ENCODE data around the gene SOCS1. TPM values are rescaled to one million over a fixed set of nuclear protein-coding genes. Genes with fewer than 3 reads are reported as not detected.
"Not testable (repeated sequence)": the region's sequence is repeated elsewhere in the genome, so short reads cannot be mapped to it uniquely, and the experiment has no call there.

SOCS1 gene
- total RNA-seq, 1 experiment from 2014 or later: 2.8 TPM

GRCh38 chr16:11236461-11237254, 19.3 kb downstream of the SOCS1 start:
- no peak for DNase-seq (ENCODE audit: low read depth)
- in situ Hi-C loops (cut with HindIII; ENCODE audit: low pct_unique_long_range_greater_than_20kb, low sequenced_read_pairs): no loop called here

- in situ Hi-C loops (cut with HindIII; ENCODE audit: low pct_unique_long_range_greater_than_20kb, low sequenced_read_pairs): no loop called here
- DNase-seq (ENCODE audit: low read depth): no peak
These were observed 20.4 kb downstream of the SOCS1 start for GRCh38 chr16:11235703-11235991.

DNA sequence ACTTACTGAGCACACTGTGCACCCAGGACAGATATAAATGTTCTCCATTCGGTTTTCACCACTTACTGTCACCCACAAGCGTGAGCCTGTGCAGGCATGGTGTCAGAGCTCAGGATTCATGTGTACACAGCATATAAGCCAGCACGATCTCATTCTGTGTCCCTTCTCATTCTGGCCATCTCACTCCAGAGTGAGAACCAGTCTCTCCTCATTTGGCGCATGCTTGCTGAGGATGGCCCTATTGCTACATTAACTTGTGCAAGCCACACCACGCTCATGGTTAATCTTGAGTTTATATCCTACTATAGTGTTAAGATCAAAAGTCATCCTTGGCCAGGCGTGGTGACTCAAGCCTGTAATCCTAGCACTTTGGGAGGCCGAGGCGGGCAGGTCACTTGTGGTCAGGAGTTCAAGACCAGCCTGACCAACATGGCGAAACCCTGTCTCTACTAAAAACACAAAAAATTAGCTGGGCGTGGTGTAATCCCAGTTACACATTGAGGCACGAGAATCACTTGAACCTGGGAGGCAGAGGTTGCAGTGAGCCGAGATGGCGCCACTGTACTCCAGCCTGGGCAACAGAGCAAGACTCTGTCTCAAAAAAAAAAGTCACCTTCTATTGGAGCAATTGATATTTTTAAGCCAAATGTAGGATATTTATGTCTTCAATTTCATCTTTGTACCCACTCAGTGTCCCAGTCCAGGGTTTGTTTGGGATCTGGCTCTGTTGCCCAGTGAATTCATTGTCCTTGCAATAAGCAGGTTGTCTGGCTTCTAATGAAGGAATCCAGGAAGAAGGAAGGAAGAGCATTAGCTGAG, 20.9 kb downstream of the SOCS1 start:
- in situ Hi-C loops (cut with HindIII; ENCODE audit: low pct_unique_long_range_greater_than_20kb, low sequenced_read_pairs): no loop called here
- DNase-seq (ENCODE audit: low read depth): no peak

GRCh38 chr16:11233727-11234376, 22.2 kb downstream of the SOCS1 start:
- no peak for DNase-seq (ENCODE audit: low read depth)
- in situ Hi-C loops (cut with HindIII; ENCODE audit: low pct_unique_long_range_greater_than_20kb, low sequenced_read_pairs): no loop called here

DNA sequence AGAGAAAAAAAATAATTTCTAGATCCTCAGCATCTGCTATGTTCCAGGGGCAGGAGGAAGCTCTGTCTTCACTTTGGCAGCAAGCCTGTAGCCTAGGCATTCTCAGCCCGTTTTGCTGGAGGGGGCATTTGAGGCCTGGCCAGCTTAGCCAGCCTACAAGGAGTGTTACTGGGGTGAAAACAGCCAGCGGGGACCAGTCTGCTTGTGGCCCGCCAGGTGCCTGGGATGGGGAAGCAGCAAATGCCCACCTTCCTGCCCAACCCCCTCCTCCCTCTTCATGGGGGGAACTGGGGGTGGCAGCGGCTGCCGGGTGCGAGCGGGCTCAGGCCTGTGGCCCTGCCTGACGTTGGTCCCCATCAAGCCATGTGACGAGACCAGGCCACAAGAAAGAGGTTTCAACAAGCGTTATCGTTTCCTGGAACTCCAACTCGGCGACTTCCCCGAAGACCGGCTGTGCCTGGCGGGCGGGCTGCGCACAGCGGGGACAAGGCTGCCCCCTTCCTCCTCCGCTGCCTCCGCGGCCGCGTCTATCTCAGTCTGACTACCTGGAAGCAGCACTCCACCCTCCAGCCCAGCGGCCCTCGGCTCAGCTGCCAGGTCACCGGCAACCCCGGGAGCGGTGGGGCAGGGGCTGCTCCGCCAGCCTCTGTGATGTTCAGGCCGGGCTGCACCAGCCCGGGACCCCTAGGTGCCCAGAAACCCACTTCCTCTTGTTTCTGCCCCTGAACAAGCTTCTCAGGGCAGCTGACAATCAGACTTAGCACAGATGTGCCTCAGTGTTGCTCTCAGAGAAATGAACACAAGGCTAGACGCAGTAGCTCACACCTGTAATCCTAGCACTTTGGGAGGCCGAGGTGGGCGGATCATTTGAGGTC, 22.9 kb downstream of the SOCS1 start:
- in situ Hi-C loops (cut with HindIII; ENCODE audit: low pct_unique_long_range_greater_than_20kb, low sequenced_read_pairs): no loop called here
- no peak for DNase-seq (ENCODE audit: low read depth)

DNA sequence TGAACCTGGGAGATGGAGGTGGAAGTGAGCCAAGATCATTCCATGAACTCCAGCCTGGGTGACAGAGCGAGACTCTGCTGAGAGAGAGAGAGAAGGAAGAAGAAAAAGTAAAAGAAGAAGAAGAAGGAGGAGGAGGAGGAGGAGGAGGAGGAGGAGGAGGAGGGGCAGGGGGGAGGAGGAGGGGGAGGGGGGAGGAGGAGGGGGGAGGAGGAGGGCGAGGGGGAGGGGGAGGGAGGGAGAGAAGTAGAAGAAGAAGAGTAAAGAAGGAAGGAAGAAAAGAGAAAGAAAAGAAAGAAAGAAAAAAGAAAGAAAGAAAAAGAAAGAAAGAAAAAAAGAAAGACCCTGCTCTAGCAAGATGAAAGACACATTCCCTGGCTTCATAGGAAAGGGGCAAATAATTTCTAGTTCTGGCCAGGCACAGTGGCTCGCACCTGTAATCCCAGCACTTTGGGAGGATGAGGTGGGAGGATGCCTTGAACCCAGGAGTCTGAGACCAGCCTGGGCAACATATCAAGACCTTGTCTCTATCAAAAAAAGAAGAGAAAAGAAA, 23.6 kb downstream of the SOCS1 start:
- in situ Hi-C loops (cut with HindIII; ENCODE audit: low pct_unique_long_range_greater_than_20kb, low sequenced_read_pairs): no loop called here
- DNase-seq (ENCODE audit: low read depth): no peak

DNA sequence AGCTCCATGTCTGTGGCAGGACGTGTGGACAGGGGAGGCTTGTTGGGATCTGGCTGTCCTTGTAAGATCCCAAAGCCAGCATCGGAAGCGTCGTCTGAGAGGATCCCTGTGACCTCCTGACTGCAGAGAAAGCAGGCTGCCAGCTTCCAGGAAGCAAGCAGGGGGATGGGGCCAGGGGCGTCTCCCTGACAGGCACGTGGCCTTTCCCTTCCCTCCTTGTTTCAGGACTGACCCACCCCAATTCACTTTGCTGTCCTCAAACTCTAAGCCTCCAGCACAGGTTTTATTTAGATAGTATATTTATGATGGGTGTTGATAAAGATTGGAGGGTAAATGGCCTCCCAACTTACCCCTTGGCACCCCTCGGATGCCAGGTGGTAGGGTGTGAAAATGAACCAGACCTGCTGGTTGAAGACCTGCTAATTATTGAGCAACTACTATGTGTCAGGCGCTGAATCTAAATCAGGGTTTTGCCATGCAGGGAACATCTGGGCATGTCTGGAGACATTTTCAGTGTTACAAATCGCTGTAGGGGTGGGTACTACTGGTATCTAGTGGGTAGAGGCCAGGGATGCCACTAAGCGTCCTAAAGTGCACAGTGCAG, 24.5 kb downstream of the SOCS1 start:
- in situ Hi-C loops (cut with HindIII; ENCODE audit: low pct_unique_long_range_greater_than_20kb, low sequenced_read_pairs): no loop called here
- DNase-seq (ENCODE audit: low read depth): no peak

DNA sequence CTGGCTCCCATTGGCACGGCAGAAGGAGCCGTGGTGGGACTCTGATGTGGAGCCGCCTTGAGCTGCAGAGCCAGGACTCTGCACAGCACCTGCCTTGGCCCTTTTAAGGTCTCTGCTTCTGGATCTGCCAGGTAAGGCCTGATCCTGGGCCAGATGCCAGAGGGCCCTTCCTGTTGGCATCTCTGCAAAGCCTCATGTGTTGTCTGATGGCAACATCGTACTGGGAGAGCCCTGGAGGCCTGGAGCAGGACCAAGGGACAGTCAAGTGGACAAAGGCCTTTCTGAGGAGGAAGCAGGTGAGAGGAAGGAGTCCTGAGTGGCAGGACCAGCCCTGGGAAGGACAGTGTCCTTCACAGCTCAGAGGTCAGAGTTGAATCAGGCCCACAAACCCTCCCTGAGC, 26.1 kb downstream of the SOCS1 start:
- no peak for DNase-seq (ENCODE audit: low read depth)
- in situ Hi-C loops (cut with HindIII; ENCODE audit: low pct_unique_long_range_greater_than_20kb, low sequenced_read_pairs): no loop called here

GRCh38 chr16:11229432-11229831, 26.6 kb downstream of the SOCS1 start:
- DNase-seq (ENCODE audit: low read depth): no peak
- in situ Hi-C loops (cut with HindIII; ENCODE audit: low pct_unique_long_range_greater_than_20kb, low sequenced_read_pairs): no loop called here

DNA sequence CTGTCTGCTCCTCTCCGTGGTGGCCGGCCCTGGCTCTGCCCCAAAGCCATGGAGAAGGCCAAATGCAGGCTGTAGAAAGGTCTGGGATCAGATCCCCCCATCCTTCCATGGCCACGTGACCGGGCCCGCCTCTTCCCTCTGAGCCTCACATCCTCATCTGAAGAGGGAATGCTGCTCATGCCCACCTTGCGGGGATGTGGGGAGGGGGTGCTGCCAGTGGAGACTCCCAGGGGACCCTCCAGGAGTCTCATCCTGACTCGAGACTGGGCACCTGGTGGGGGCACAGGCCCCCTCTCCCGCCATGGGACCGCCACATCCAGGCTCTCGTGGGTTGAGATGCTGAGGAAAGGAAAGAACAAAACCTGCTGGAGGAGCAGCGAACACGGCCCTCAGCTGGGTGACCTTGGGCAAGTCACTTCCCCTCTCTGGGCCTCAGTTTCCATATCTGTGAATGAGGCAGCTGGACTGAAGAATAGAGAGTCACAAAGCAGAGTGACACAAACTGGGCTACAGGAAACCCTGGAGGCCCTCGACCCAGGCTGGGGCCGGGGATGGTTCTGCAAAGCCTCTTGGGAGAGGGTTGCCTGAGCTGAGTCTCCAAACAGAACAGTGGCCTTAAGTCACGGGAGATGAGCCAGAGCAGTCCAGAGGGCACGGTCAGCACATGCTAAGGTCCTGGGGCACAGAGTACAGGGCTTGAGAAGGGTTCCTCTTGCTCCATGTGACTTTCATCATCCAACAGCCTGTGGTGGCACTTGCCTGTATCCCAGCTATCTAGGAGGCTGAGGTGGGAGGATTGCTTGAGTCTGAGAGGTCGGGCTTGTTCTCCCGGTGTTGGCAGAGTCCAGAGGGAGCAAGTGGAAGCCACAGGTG, 30.1 kb downstream of the SOCS1 start:
- in situ Hi-C loops (cut with HindIII; ENCODE audit: low pct_unique_long_range_greater_than_20kb, low sequenced_read_pairs): no loop called here

DNA sequence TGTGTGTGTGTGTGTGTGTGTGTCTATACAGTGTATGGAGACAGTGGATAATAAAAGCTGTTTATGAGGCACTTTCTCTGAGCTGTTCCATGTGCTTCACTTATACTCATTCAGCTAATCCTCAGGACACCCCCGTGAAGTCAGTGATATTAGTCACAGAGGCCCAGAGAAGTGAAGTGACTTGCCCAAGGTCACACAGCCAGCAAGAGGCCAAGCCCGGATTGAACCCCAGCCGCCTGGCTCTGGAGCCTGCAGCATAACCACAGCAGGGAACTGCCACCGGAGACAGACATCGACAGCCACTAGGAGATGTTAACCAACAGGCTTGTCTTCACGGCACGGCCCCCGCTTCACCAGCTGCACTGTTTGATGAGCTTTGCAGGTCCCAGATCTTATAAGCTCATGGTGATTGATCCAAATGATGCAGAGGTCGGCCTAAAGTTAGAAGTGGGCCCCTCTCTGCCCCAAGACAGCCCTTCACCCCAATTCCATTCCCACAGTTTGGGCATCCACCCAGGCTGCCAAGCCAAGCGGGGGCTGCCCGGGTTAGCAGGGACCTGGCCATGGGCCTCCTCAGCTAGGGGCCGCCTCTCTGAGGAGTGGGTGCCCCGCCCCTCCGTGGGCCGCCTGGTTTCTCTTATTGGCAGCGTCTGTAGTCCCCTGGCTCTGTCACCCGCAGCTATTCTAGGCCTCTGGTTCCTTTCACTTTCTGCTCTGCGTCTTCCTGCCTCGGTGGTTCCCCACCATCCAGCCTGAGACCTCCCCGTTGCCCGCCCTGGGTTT, 30.9 kb downstream of the SOCS1 start:
- DNase-seq (ENCODE audit: low read depth): no peak
- in situ Hi-C loops (cut with HindIII; ENCODE audit: low pct_unique_long_range_greater_than_20kb, low sequenced_read_pairs): no loop called here

More for the DNA sequence above, 30.1 kb downstream of the SOCS1 start:
- DNase-seq (ENCODE audit: low read depth): no peak

DNA sequence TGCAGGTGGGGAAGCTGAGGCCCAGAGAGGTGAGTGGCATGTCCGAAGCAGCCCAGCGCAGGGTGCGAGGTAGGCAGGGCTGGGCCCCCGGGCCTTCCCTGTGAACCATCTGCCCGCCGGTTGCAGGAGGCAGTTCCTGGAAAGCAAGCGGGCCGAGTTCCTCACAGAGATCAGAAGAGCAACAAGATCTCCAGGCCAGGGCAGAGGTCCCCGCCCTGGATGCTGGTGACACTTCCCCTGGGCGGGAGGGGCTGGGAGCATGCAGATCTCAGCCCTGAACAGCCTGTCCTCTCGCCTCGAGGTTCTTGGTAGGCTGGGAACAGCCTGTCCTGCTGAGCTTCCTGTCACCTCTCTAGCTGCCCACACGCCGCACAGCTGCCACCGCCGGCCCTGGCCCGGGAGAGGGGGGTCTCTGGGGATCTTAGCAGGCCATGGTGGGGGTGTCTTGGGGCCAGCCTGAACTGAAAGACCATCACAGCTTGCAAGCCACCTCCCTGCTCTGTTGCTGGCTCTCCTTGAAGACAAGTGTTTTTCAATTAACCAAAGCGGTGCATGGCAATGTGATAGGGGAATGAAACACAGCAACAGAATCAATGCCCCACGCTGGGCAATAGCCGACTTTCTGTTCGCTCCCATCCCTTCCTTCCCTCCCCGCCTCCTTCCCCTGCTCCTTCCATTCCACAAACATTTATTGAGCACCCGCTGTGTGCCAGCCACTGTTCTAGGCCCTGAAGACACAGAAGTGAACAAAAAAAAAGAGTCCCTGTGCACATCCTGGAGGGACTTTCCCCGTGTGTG, 31.7 kb downstream of the SOCS1 start:
- in situ Hi-C loops (cut with HindIII; ENCODE audit: low pct_unique_long_range_greater_than_20kb, low sequenced_read_pairs): no loop called here
- no peak for DNase-seq (ENCODE audit: low read depth)

DNA sequence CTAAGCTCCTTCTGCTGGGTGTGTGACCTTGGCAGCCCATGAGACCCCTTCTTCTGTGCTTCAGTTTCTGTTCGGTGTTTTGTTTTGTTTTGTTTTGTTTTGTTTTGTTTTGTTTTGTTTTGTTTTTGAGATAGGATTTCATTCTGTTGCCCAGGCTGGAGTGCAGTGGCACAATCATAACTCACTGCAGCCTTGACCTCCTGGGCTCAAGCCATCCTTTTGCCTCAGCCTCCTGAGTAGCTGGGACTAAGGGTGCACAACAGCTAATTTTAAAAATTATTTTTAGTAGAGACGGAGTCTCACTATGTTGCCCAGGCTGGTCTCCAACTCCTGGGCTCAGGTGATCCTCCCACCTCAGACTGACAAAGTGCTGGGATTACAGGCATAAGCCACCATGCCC, 35.5 kb downstream of the SOCS1 start:
- DNase-seq (ENCODE audit: low read depth); in situ Hi-C loops (cut with HindIII; ENCODE audit: low pct_unique_long_range_greater_than_20kb, low sequenced_read_pairs): not testable (repeated sequence)

DNA sequence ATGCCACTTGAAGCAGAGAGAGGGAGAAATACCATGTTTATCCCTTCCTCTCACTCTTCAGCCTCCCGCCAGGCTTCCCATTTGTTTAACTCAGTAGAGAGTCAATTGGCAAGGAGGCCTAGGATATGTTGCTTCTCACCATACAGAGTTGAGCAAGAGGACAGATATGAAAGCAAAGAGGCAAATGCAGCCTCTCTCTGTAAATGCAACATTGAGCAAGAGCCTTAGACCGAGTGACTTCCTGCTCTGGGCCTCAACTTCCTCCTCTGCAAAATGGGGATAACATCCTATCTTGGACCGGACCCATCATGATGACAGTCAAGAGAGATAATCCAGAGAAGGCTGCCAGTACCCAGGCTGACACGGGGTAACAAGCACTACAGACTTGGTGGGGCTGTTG, 36.8 kb downstream of the SOCS1 start:
- DNase-seq (ENCODE audit: low read depth): no peak
- in situ Hi-C loops (cut with HindIII; ENCODE audit: low pct_unique_long_range_greater_than_20kb, low sequenced_read_pairs): no loop called here

GRCh38 chr16:11218604-11218962, 37.4 kb downstream of the SOCS1 start:
- in situ Hi-C loops (cut with HindIII; ENCODE audit: low pct_unique_long_range_greater_than_20kb, low sequenced_read_pairs): no loop called here
- DNase-seq (ENCODE audit: low read depth): no peak

Data from Caki2 (cell line).